HCT116 (cell line): ENCODE data around the gene XPO4. TPM values are rescaled to one million over a fixed set of nuclear protein-coding genes. Genes with fewer than 3 reads are reported as not detected.

Experiments
- ATAC-seq: fragments of 200-7000 bp; cut with Tn5 transposase; 2 replicates; pipeline ENCODE4 v1.9.1; 2020; ENCODE audit warnings: mild to moderate bottlenecking, moderate library complexity
- BruUV-seq: library from RNA; stranded (reverse); fragments of 400-500 nt; replicated peaks from 2 replicates; lab custom pipeline; 2021; lab: Mats Ljungman, UMichigan
- CTCF ChIA-PET: fragments of 300-600 bp; sonication (Branson Sonifier 250); formaldehyde crosslinking; loops from one replicate; lab custom pipeline; 2021; ENCODE audit warnings: antibody characterized with exemption; lab: Charles Lee
- POLR2A ChIA-PET: fragments of 300-600, 350-600 bp; sonication (Branson Sonifier 250); formaldehyde crosslinking; loops from one replicate; lab custom pipeline; 2021; ENCODE audit warnings: antibody characterized with exemption; lab: Charles Lee
- RAD21 ChIA-PET, 2 experiments: fragments of 300-600 bp; sonication (Branson Sonifier 250); formaldehyde crosslinking; loops; one replicate each; lab custom pipeline; 2023; ENCODE audit warnings: low total read pairs in 2 of 2; ENCODE audit not compliant: uncharacterized antibody in 2 of 2, unreplicated experiment in 2 of 2, low non-redundant PET in 1 of 2; lab: Charles Lee
- DNase-seq: peaks from one replicate; pipeline ENCODE4 v3.0.0-alpha.2; 2010; ENCODE audit warnings: low read depth, low spot score
- H2AFZ ChIP-seq: fragments of 200-600 bp; shearing (Covaris generic), sonication (generic); 2 replicates; pipeline ENCODE4 v1.6.1; 2017; ENCODE audit warnings: low read depth, mixed run types, mixed read lengths, antibody characterized with exemption, low read length; ENCODE audit not compliant: poor library complexity, severe bottlenecking
- H3K27ac ChIP-seq: 2 replicates; pipeline ENCODE4 v1.5.1; 2012; ENCODE audit warnings: low read depth, low read length
- H3K27me3 ChIP-seq: fragments of 200-600 bp; sonication (generic); 2 replicates; pipeline ENCODE4 v1.6.1; 2016; ENCODE audit warnings: mixed run types, low read length, mixed read lengths; ENCODE audit not compliant: insufficient read depth
- H3K36me3 ChIP-seq, 2 experiments: fragments of 200-500 bp in 1 of 2; fragments of 200-600 bp in 1 of 2; sonication (Bioruptor generic) in 1 of 2; sonication (generic) in 1 of 2; 2 replicates each; pipeline versions ENCODE4 v1.5.1 to v1.6.1; 2014 to 2016; ENCODE audit warnings: low read length in 2 of 2, inconsistent platforms in 1 of 2, mixed read lengths in 1 of 2, mixed run types in 1 of 2; ENCODE audit not compliant: insufficient read depth in 2 of 2, control insufficient read depth in 1 of 2
- H3K4me1 ChIP-seq, 2 experiments: fragments of 200-600 bp in 1 of 2; sonication (generic) in 1 of 2; 2 replicates each; pipeline versions ENCODE4 v1.5.1 to v1.6.1; 2012 to 2017; ENCODE audit warnings: low read length in 2 of 2, inconsistent platforms in 1 of 2, mild to moderate bottlenecking in 1 of 2, mixed read lengths in 1 of 2, mixed run types in 1 of 2, moderate library complexity in 1 of 2; ENCODE audit not compliant: insufficient read depth in 2 of 2, control insufficient read depth in 1 of 2
- H3K4me2 ChIP-seq: fragments of 200-600 bp; sonication (generic); 2 replicates; pipeline ENCODE4 v1.6.1; 2017; ENCODE audit warnings: mixed run types, low read length, mixed read lengths
- H3K4me3 ChIP-seq, 2 experiments: fragments of 200-600 bp in 1 of 2; sonication (generic) in 1 of 2; replicated peaks in 1 of 2; 2 replicates each; pipeline ENCODE4 v1.5.1; 2011 to 2016; ENCODE audit warnings: low read length in 2 of 2, control low read depth in 1 of 2, low read depth in 1 of 2, mild to moderate bottlenecking in 1 of 2, mixed read lengths in 1 of 2, mixed run types in 1 of 2
- H3K79me2 ChIP-seq: fragments of 200-600 bp; sonication (generic); 2 replicates; pipeline ENCODE4 v1.6.1; 2017; ENCODE audit warnings: mild to moderate bottlenecking, mixed run types, low read length, moderate library complexity, mixed read lengths; ENCODE audit not compliant: insufficient read depth
- H3K9ac ChIP-seq: fragments of 200-600 bp; sonication (generic); 2 replicates; pipeline ENCODE4 v1.6.1; 2016; ENCODE audit warnings: low read length, mixed read lengths
- H3K9me2 ChIP-seq: fragments of 200-600 bp; sonication (generic), shearing (Covaris generic); 2 replicates; pipeline ENCODE4 v1.6.1; 2017; ENCODE audit warnings: mixed run types, mild to moderate bottlenecking, moderate library complexity; ENCODE audit not compliant: insufficient read depth
- H3K9me3 ChIP-seq, 2 experiments: fragments of 200-500 bp in 1 of 2; fragments of 200-600 bp in 1 of 2; sonication (Bioruptor generic) in 1 of 2; sonication (generic) in 1 of 2; 2 replicates each; pipeline ENCODE4 v1.6.1; 2014 to 2017; ENCODE audit warnings: low read length in 2 of 2, mixed read lengths in 2 of 2, inconsistent platforms in 1 of 2, low read depth in 1 of 2, mild to moderate bottlenecking in 1 of 2, mixed run types in 1 of 2, moderate library complexity in 1 of 2; ENCODE audit not compliant: control insufficient read depth in 1 of 2, insufficient read depth in 1 of 2
- H4K20me1 ChIP-seq: fragments of 200-600 bp; sonication (generic), shearing (Covaris generic); 2 replicates; pipeline ENCODE4 v1.6.1; 2017; ENCODE audit warnings: mixed run types, mild to moderate bottlenecking, moderate library complexity; ENCODE audit not compliant: insufficient read depth
- CEBPB ChIP-seq: IDR thresholded peaks from 2 replicates; pipeline ENCODE4 v1.6.1; 2012; ENCODE audit warnings: low read depth
- EZH2 ChIP-seq: fragments of 200-600 bp; sonication (generic); IDR thresholded peaks from 2 replicates; pipeline ENCODE4 v1.6.1; 2017; ENCODE audit warnings: antibody characterized with exemption, mixed run types
- EZH2phosphoT487 ChIP-seq: fragments of 200-600 bp; IDR thresholded peaks from 2 replicates; pipeline ENCODE4 v1.6.1; 2018; ENCODE audit warnings: antibody characterized with exemption, borderline replicate concordance
- POLR2AphosphoS5 ChIP-seq: IDR thresholded peaks from 2 replicates; pipeline ENCODE4 v1.6.1; 2011; ENCODE audit warnings: mild to moderate bottlenecking, low read depth, low read length, moderate library complexity
- SIN3A ChIP-seq: IDR thresholded peaks from 2 replicates; pipeline ENCODE4 v1.6.1; 2012; ENCODE audit warnings: low read depth
- SP1 ChIP-seq: IDR thresholded peaks from 2 replicates; pipeline ENCODE4 v1.6.1; 2012; ENCODE audit warnings: low read depth
- TCF7L2 ChIP-seq: IDR thresholded peaks from 2 replicates; pipeline ENCODE4 v1.7.0; 2011; ENCODE audit warnings: borderline replicate concordance, inconsistent platforms; ENCODE audit not compliant: insufficient read depth, insufficient read length; ENCODE audit errors: extremely low read depth
- ZNF274 ChIP-seq: fragments of 200-500 bp; sonication (Bioruptor generic); IDR thresholded peaks from 2 replicates; pipeline ENCODE4 v1.6.1; 2014; ENCODE audit warnings: mild to moderate bottlenecking, low read depth, low read length, inconsistent platforms
- intact Hi-C: fragments of 100-400 bp; cut with micrococcal nuclease; formaldehyde crosslinking; loops from 2 replicates; pipeline ENCODE4 v1.10.0; 2022
- total RNA-seq: library from RNA; stranded (reverse); gene quantifications from one replicate; pipeline ENCODE4 v1.2.1, GENCODE V29; 2021; ENCODE audit not compliant: unreplicated experiment
- TF ChIP-seq, protein P1 (sequence below), 3 experiments: fragments of 200-600 bp in 1 of 3; sonication (generic) in 1 of 3; IDR thresholded peaks in 2 of 3; conservative IDR thresholded peaks in 1 of 3; 2 replicates each; pipeline ENCODE4 v1.5.1; 2012 to 2017; ENCODE audit warnings: low read depth in 2 of 3, low read length in 2 of 3, antibody characterized with exemption in 1 of 3, borderline replicate concordance in 1 of 3, control low read depth in 1 of 3, mild to moderate bottlenecking in 1 of 3, mixed read lengths in 1 of 3, mixed run types in 1 of 3, moderate library complexity in 1 of 3; ENCODE audit not compliant: insufficient read depth in 1 of 3
- TF ChIP-seq, protein P2 (sequence below): IDR thresholded peaks from 2 replicates; pipeline ENCODE4 v1.6.1; 2011; ENCODE audit warnings: mild to moderate bottlenecking, low read length, moderate library complexity; ENCODE audit not compliant: insufficient replicate concordance; ENCODE audit errors: extremely low read depth

The XPO4 gene
- total RNA-seq, 1 experiment from 2014 or later, result 29.7 TPM

DNA sequence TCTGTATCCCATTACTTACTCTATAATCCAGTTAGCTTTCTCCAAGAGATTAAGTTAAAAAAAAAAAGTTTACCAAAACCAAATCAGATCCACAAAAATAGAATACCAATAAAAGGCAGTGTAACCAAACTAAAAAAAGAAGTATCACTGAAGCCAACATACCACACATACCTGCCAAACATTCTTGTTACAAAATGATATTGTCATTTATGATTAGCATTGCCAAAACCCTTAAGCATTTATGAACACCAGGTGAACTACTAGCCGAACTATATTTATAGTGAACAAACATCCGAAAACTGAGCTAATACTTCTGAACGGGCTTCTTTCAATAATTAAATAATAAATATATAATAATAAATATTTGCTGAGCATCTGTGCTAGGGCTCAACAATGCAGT is 69.7 kb downstream of the XPO4 start:
- no peak overlapping the region for H3K4me2 ChIP-seq

DNA sequence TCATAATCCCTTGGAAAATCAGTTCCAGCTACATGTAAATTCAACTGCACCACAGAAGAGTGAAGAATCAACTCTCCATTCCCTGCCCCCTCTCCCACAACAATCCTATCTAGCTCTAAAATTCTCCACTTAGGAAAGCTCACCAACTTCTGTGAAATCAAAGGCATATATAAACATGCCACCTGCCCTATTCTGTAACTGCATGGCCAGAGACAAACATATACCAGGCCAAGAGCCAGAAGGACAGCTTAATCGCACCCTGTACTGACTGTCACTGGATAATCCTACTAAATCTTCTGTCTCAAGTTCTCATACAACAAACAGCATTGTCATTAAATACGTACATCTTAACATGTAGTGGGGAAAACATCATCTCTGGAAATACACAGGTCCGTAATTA is 70.6 kb downstream of the XPO4 start:
- Histone ChIP-seq H3K27me3 (no peaks in the 10 kb centered on the region), H3K4me2 (no peak overlapping the region), H2AFZ (no peak overlapping the region), H3K9me3 (no peaks in the 10 kb centered on the region), H3K4me1 (peaks cover 0 to 6% of the 10 kb centered on the region in 2 experiments; a peak in 1 of 4 replicates), H4K20me1 (peaks cover 4% of the 10 kb centered on the region; the same call in 1 of the 2 replicates), H3K79me2 (peaks cover 41% of the 10 kb centered on the region), H3K9ac (no peak overlapping the region), H3K27ac (no peak overlapping the region), H3K4me3 (no peak overlapping the region), H3K9me2 (no peaks in the 10 kb centered on the region), H3K36me3 (peaks cover 5 to 8% of the 10 kb centered on the region in 2 experiments; a peak in 2 of 4 replicates)
- intact Hi-C loops, result no loop called here
- TF ChIP-seq, protein P1, sequence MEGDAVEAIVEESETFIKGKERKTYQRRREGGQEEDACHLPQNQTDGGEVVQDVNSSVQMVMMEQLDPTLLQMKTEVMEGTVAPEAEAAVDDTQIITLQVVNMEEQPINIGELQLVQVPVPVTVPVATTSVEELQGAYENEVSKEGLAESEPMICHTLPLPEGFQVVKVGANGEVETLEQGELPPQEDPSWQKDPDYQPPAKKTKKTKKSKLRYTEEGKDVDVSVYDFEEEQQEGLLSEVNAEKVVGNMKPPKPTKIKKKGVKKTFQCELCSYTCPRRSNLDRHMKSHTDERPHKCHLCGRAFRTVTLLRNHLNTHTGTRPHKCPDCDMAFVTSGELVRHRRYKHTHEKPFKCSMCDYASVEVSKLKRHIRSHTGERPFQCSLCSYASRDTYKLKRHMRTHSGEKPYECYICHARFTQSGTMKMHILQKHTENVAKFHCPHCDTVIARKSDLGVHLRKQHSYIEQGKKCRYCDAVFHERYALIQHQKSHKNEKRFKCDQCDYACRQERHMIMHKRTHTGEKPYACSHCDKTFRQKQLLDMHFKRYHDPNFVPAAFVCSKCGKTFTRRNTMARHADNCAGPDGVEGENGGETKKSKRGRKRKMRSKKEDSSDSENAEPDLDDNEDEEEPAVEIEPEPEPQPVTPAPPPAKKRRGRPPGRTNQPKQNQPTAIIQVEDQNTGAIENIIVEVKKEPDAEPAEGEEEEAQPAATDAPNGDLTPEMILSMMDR (IDR thresholded peaks at IDR 0.05 in 2 of 3, conservative IDR thresholded peaks at IDR 0.05 in 1 of 3; ENCODE audit: borderline replicate concordance in 1 of 3, insufficient read depth in 1 of 3, low read depth in 2 of 3, low read length in 2 of 3), result no peak
- TF ChIP-seq SP1 (no peak), POLR2AphosphoS5 (no peak), CEBPB (no peak), EZH2phosphoT487 (no peak), TCF7L2 (no peak), ZNF274 (no peak), EZH2 (no peak)
- DNase-seq (no peak), ATAC-seq (no peak)
- ChIA-PET POLR2A (no interaction called here), RAD21 (no interaction called here), CTCF (interaction anchor here (1.0 to 1.4 kb wide), 3 partner anchors 10 to 339 kb away, joined by 3 to 4 read pairs (median 3); no protein-coding TSS in a partner anchor)
- BruUV-seq, result no TSS peak

More for the DNA sequence above, 69.7 kb downstream of the XPO4 start:
- no peaks in the 10 kb centered on the region for H3K9me3 ChIP-seq
- TF ChIP-seq, protein P2, sequence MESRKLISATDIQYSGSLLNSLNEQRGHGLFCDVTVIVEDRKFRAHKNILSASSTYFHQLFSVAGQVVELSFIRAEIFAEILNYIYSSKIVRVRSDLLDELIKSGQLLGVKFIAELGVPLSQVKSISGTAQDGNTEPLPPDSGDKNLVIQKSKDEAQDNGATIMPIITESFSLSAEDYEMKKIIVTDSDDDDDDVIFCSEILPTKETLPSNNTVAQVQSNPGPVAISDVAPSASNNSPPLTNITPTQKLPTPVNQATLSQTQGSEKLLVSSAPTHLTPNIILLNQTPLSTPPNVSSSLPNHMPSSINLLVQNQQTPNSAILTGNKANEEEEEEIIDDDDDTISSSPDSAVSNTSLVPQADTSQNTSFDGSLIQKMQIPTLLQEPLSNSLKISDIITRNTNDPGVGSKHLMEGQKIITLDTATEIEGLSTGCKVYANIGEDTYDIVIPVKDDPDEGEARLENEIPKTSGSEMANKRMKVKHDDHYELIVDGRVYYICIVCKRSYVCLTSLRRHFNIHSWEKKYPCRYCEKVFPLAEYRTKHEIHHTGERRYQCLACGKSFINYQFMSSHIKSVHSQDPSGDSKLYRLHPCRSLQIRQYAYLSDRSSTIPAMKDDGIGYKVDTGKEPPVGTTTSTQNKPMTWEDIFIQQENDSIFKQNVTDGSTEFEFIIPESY, result no peak
- TF ChIP-seq CEBPB (no peak), SIN3A (no peak), EZH2 (no peak)
- BruUV-seq, result no TSS peak
- H3K9me2 ChIP-seq, result no peaks in the 10 kb centered on the region
- H3K9ac ChIP-seq, result no peak overlapping the region
- H4K20me1 ChIP-seq, result peaks cover 4% of the 10 kb centered on the region; the same call in 1 of the 2 replicates
- peaks cover 9 to 12% of the 10 kb centered on the region in 2 experiments; a peak in 2 of 4 replicates for H3K36me3 ChIP-seq
- peaks cover 35% of the 10 kb centered on the region for H3K79me2 ChIP-seq
- no peak for ATAC-seq
- no peak overlapping the region for H2AFZ ChIP-seq
- DNase-seq, result no peak
- ChIA-PET POLR2A (no interaction called here), CTCF (interaction anchor here (1.0 to 1.8 kb wide), 4 partner anchors 11 to 340 kb away, joined by 3 to 4 read pairs (median 4); no protein-coding TSS in a partner anchor), RAD21 (interaction anchor here in 1 of 2 experiments (0.6 kb wide), 1 partner anchor 27 kb away, joined by 3 read pairs; no protein-coding TSS in a partner anchor)
- intact Hi-C loops, result no loop called here
- H3K4me1 ChIP-seq, result peaks cover 0 to 6% of the 10 kb centered on the region in 2 experiments; a peak in 1 of 4 replicates
- H3K27ac ChIP-seq, result no peak overlapping the region
- no peaks in the 10 kb centered on the region for H3K27me3 ChIP-seq
- no peak overlapping the region for H3K4me3 ChIP-seq
